Stomach smooth muscle (tissue), 2 donors: ENCODE data around the gene SMPX.

Experiments used
- H3K27ac ChIP-seq: one replicate; pipeline ENCODE4 v1.7.0; 2013; ENCODE audit warnings: mild to moderate bottlenecking, low read length, inconsistent platforms
- H3K27me3 ChIP-seq, 2 donors: one replicate each; pipeline ENCODE4 v1.7.0; 2013; ENCODE audit warnings: low read length in 2 of 2; ENCODE audit not compliant: insufficient read depth in 2 of 2, control insufficient read depth in 1 of 2
- H3K36me3 ChIP-seq, 2 donors: one replicate each; pipeline ENCODE4 v1.7.0; 2013; ENCODE audit warnings: low read length in 2 of 2; ENCODE audit not compliant: control insufficient read depth in 2 of 2, insufficient read depth in 2 of 2
- H3K4me1 ChIP-seq: one replicate; pipeline ENCODE4 v1.7.0; 2013; ENCODE audit warnings: low read length; ENCODE audit not compliant: control insufficient read depth, insufficient read depth
- H3K4me3 ChIP-seq, 2 donors: one replicate each; pipeline ENCODE4 v1.7.0; 2013; ENCODE audit warnings: low read length in 2 of 2
- H3K9ac ChIP-seq, 2 donors: one replicate each; pipeline ENCODE4 v1.7.0; 2013; ENCODE audit warnings: low read length in 2 of 2, mild to moderate bottlenecking in 1 of 2
- H3K9me3 ChIP-seq, 2 donors: one replicate each; pipeline ENCODE4 v1.7.0; 2013; ENCODE audit warnings: low read length in 2 of 2; ENCODE audit not compliant: control insufficient read depth in 2 of 2
- donor health status: healthy.
- donor health status: Pancreatic carcinoma.

Gene SMPX

GRCh38 chrX:21744721-21745120 is 13.2 kb downstream of the SMPX start:
- no peak overlapping the region for H3K9ac ChIP-seq
- no peaks in the 10 kb centered on the region for H3K9me3 ChIP-seq
- H3K27me3 ChIP-seq, result peaks cover 0 to 2% of the 10 kb centered on the region in 2 donors
- H3K4me1 ChIP-seq, result peaks cover 6% of the 10 kb centered on the region
- no peak overlapping the region for H3K4me3 ChIP-seq
- no peaks in the 10 kb centered on the region for H3K36me3 ChIP-seq
- H3K27ac ChIP-seq, result no peak overlapping the region

- Histone ChIP-seq H3K27ac (no peak overlapping the region), H3K36me3 (no peaks in the 10 kb centered on the region), H3K9me3 (no peaks in the 10 kb centered on the region), H3K9ac (no peak overlapping the region), H3K4me3 (no peak overlapping the region), H3K27me3 (no peaks in the 10 kb centered on the region), H3K4me1 (peaks cover 6% of the 10 kb centered on the region)
These were observed 13.9 kb downstream of the SMPX start for GRCh38 chrX:21744060-21744459.

GRCh38 chrX:21741869-21742701 is 15.8 kb downstream of the SMPX start:
- H3K4me1 ChIP-seq, result peaks cover 6% of the 10 kb centered on the region
- no peak overlapping the region for H3K27ac ChIP-seq
- peaks cover 0 to 1% of the 10 kb centered on the region in 2 donors for H3K36me3 ChIP-seq
- H3K9me3 ChIP-seq, result no peaks in the 10 kb centered on the region
- H3K9ac ChIP-seq, result no peak overlapping the region
- H3K27me3 ChIP-seq, result peaks cover 0 to 2% of the 10 kb centered on the region in 2 donors
- H3K4me3 ChIP-seq, result no peak overlapping the region

DNA sequence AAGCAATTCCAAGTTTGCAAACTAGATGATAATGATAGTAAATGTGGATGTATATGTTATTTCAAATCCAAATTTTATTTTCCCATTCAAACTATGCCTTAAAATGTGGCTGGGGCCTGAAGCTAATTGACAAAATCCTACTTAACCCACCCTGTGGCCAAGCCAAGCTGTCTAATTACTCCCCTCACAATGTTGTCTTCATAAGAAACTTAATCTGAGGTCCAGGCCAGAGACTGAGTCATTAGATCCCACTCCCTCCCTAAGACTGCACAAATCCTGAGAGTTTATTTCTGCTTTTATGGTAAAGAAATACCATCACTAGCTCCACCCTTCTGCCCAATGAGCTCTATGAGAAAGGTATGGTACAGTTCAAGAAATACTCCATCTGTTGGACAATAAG is 16.6 kb downstream of the SMPX start:
- Histone ChIP-seq H3K27me3 (peaks cover 0 to 2% of the 10 kb centered on the region in 2 donors), H3K27ac (no peak overlapping the region), H3K4me1 (peaks cover 6% of the 10 kb centered on the region), H3K36me3 (peaks cover 0 to 6% of the 10 kb centered on the region in 2 donors), H3K9me3 (no peaks in the 10 kb centered on the region), H3K4me3 (no peak overlapping the region), H3K9ac (no peak overlapping the region)

DNA sequence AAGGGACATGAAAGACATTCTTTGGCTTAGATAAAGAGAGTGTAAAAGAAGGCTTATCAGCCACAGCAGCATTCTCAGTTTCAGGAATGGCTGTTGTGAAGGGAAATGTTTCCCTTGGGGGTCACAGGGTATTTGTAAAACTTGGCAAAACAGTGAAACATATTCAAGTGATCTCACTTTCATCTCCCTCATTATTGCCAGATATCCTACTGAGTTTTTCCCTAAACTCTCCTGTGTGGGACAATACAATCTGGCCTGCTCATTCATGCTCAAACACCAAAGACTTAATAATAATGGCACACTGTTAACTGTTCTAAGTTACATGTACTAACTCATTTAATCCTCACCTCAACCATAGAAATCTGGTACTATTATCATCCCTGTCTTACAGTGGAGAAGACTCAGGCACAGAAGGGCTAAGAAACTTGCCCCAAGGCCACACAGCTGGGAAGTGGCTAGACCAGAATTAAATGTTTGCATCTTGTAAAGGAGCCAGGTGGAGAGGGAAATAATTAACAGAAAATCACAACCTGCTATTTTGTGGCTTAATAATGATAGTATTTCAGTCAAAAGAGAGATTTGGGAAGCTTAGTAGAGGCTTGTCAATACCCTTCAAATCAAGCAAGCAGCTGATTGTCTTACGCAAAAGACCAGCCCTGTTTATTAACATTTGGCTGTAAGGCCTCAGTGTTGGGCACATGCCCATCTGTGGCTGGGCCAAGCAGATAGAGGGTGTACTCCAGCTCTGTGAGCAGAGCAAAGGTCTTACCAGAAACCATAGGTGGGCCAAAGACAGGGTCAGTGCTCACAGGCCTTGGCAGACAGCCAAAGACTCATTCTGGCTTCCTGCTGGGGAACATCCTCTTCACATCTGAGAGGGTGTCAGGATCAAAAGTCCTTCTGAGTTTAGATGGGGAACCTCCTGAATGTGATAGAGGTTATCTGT is 17.3 kb downstream of the SMPX start:
- H3K36me3 ChIP-seq, result peaks cover 0 to 6% of the 10 kb centered on the region in 2 donors
- H3K9me3 ChIP-seq, result no peaks in the 10 kb centered on the region
- peaks cover 6% of the 10 kb centered on the region for H3K4me1 ChIP-seq
- no peak overlapping the region for H3K27ac ChIP-seq
- H3K27me3 ChIP-seq, result peaks cover 0 to 2% of the 10 kb centered on the region in 2 donors
- H3K9ac ChIP-seq, result no peak overlapping the region
- no peak overlapping the region for H3K4me3 ChIP-seq

- peaks cover 6% of the 10 kb centered on the region for H3K4me1 ChIP-seq
- H3K27ac ChIP-seq, result no peak overlapping the region
- peaks cover 0 to 8% of the 10 kb centered on the region in 2 donors for H3K27me3 ChIP-seq
- peaks cover 0 to 6% of the 10 kb centered on the region in 2 donors for H3K36me3 ChIP-seq
- no peaks in the 10 kb centered on the region for H3K9me3 ChIP-seq
- H3K4me3 ChIP-seq, result no peak overlapping the region
- H3K9ac ChIP-seq, result no peak overlapping the region
These were observed 19.0 kb downstream of the SMPX start for GRCh38 chrX:21738950-21739287.

DNA sequence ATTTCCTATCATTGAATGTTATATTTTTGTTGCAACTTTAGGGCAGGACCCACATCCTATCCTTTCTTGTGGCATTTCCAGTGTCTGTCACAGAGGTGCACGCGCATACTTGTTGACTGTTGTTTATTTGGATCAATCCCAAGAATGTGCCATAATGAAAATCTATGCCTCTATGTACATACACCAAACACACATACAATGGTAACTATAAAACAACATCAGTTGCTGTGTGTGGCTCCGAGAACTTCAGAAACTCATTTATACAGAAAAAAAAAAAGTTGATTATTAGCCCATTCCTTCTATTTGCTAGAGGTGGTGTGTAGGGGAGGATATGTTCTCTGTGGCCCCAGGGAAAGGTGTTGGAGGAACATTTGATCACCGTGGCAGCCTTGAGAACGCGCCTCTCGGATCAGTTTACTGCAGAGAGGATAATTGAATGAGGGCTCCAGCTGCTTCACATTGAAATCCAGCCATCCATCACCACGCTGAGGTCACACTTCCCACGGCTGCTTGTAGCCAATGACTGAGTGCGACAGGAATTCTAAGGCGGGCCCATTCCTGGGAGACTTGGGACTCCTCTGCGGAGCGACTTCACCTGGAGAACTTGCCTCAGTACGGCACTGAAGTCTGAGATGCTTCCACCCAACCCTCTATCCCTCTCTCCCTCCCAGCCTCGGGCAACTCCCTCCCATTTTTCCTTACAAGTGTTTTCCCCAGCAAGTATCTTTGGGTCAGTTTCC is 19.5 kb downstream of the SMPX start:
- H3K27me3 ChIP-seq, result peaks cover 0 to 8% of the 10 kb centered on the region in 2 donors
- H3K4me3 ChIP-seq, result no peak overlapping the region
- H3K36me3 ChIP-seq, result peaks cover 0 to 6% of the 10 kb centered on the region in 2 donors
- H3K4me1 ChIP-seq, result peaks cover 6% of the 10 kb centered on the region
- H3K27ac ChIP-seq, result no peak overlapping the region
- no peak overlapping the region for H3K9ac ChIP-seq
- no peaks in the 10 kb centered on the region for H3K9me3 ChIP-seq

DNA sequence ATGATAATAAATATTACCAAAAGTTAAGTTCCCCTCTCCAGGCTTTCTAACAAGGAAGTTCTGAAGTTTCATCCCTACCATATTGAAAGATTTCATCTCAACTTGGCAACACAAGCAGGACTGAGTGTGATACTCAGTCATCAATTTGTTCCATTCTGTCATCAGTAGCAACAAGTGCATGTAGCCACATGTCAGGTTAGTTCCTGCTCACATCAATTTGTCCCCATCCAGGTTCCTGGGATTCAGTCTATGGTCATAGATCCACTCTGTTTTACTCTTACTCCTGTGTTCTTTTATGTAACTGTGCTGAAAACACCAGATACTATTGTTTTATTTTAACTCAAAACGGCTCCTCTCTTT is 22.2 kb downstream of the SMPX start:
- Histone ChIP-seq H3K27ac (no peak overlapping the region), H3K36me3 (peaks cover 0 to 6% of the 10 kb centered on the region in 2 donors), H3K4me3 (no peak overlapping the region), H3K4me1 (no peaks in the 10 kb centered on the region), H3K9me3 (no peaks in the 10 kb centered on the region), H3K27me3 (peaks cover 0 to 8% of the 10 kb centered on the region in 2 donors), H3K9ac (no peak overlapping the region)

GRCh38 chrX:21735038-21735767 is 22.7 kb downstream of the SMPX start:
- Histone ChIP-seq H3K27me3 (peaks cover 0 to 8% of the 10 kb centered on the region in 2 donors), H3K4me3 (no peak overlapping the region), H3K36me3 (peaks cover 0 to 6% of the 10 kb centered on the region in 2 donors), H3K4me1 (no peaks in the 10 kb centered on the region), H3K27ac (no peak overlapping the region), H3K9ac (no peak overlapping the region), H3K9me3 (no peaks in the 10 kb centered on the region)

DNA sequence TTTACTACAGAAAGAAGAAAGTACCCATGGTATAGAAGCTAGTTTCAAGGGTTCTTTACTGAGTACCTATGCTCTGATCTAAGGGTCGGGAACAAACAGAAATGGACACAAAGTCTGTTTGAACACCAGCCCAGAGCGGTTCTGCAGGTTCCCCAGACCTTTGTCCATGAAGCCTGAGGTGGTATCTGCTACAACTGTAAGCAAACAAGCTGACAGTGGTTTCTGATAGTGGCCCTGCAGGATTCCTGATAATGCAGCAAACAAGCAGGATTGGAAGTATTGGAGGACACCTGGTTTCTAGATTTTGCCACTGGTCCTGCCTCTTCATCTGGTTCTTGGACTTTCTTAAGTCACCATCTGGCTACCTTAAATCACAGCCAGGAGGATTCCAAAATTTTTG is 23.7 kb downstream of the SMPX start:
- H3K27ac ChIP-seq, result no peak overlapping the region
- H3K9ac ChIP-seq, result no peak overlapping the region
- no peak overlapping the region for H3K4me3 ChIP-seq
- H3K4me1 ChIP-seq, result no peaks in the 10 kb centered on the region
- peaks cover 0 to 6% of the 10 kb centered on the region in 2 donors for H3K36me3 ChIP-seq
- no peaks in the 10 kb centered on the region for H3K9me3 ChIP-seq
- peaks cover 0 to 8% of the 10 kb centered on the region in 2 donors for H3K27me3 ChIP-seq
